Loucy (cell line): ENCODE data around the gene SLC16A13.
A peak's percentile ranks its signal among the peaks of the same experiment; 100 is the strongest.

Source experiments
- H2AFZ ChIP-seq: fragments of 200-600 bp; sonication (generic); 2 replicates; pipeline ENCODE4 v1.6.0; 2016; ENCODE audit warnings: antibody characterized with exemption, mild to moderate bottlenecking, low read length, moderate library complexity
- H3F3A ChIP-seq: fragments of 200-600 bp; 2 replicates; pipeline ENCODE4 v1.6.0; 2016; ENCODE audit warnings: antibody characterized with exemption, low read depth, mild to moderate bottlenecking
- H3K27me3 ChIP-seq: fragments of 200-600 bp; sonication (generic); 2 replicates; pipeline ENCODE4 v1.6.1; 2014; ENCODE audit warnings: low read length, mild to moderate bottlenecking; ENCODE audit not compliant: insufficient read depth, poor library complexity, severe bottlenecking
- H3K36me3 ChIP-seq: fragments of 200-600 bp; sonication (generic); 2 replicates; pipeline ENCODE4 v1.6.1; 2016; ENCODE audit warnings: low read length; ENCODE audit not compliant: insufficient read depth
- H3K4me1 ChIP-seq: fragments of 200-600 bp; sonication (generic); 2 replicates; pipeline ENCODE4 v1.5.1; 2014; ENCODE audit warnings: low read length, mild to moderate bottlenecking; ENCODE audit not compliant: insufficient read depth, poor library complexity, severe bottlenecking
- H3K4me2 ChIP-seq: fragments of 200-600 bp; sonication (generic); 2 replicates; pipeline ENCODE4 v1.6.0; 2014; ENCODE audit warnings: antibody characterized with exemption, low read length, low read depth, mild to moderate bottlenecking; ENCODE audit not compliant: poor library complexity, severe bottlenecking
- H3K4me3 ChIP-seq: fragments of 200-600 bp; sonication (generic); 2 replicates; pipeline ENCODE4 v1.5.1; 2014; ENCODE audit warnings: low read length, mild to moderate bottlenecking, mixed read lengths; ENCODE audit not compliant: poor library complexity, severe bottlenecking
- H3K79me2 ChIP-seq: fragments of 200-600 bp; sonication (generic); 2 replicates; pipeline ENCODE4 v1.6.1; 2014; ENCODE audit warnings: low read length; ENCODE audit not compliant: insufficient read depth
- H3K9ac ChIP-seq: fragments of 200-600 bp; sonication (generic); 2 replicates; pipeline ENCODE4 v1.6.0; 2014; ENCODE audit warnings: mild to moderate bottlenecking, low read depth, low read length, moderate library complexity; ENCODE audit not compliant: poor library complexity, severe bottlenecking
- H3K9me2 ChIP-seq: fragments of 200-600 bp; sonication (generic); replicated peaks from 2 replicates; pipeline ENCODE4 v1.6.1; 2016; ENCODE audit warnings: low read depth, low read length, mixed read lengths
- H3K9me3 ChIP-seq: fragments of 200-600 bp; sonication (generic); 2 replicates; pipeline ENCODE4 v1.6.1; 2014; ENCODE audit warnings: mild to moderate bottlenecking, antibody characterized with exemption, low read length, low read depth; ENCODE audit not compliant: insufficient read depth
- H4K20me1 ChIP-seq: fragments of 200-600 bp; sonication (generic); 2 replicates; pipeline ENCODE4 v1.6.0; 2014; ENCODE audit warnings: antibody characterized with exemption, low read length, mild to moderate bottlenecking; ENCODE audit not compliant: insufficient read depth, poor library complexity, severe bottlenecking
- EZH2phosphoT487 ChIP-seq: fragments of 200-600 bp; IDR thresholded peaks from 2 replicates; pipeline ENCODE4 v1.6.1; 2018; ENCODE audit warnings: antibody characterized with exemption, mild to moderate bottlenecking, moderate library complexity, borderline replicate concordance
- TF ChIP-seq, protein P1 (sequence below): fragments of 200-600 bp; sonication (generic); conservative IDR thresholded peaks from 2 replicates; pipeline ENCODE4 v1.5.1; 2014; ENCODE audit warnings: mild to moderate bottlenecking, antibody characterized with exemption, low read length

Gene SLC16A13

DNA sequence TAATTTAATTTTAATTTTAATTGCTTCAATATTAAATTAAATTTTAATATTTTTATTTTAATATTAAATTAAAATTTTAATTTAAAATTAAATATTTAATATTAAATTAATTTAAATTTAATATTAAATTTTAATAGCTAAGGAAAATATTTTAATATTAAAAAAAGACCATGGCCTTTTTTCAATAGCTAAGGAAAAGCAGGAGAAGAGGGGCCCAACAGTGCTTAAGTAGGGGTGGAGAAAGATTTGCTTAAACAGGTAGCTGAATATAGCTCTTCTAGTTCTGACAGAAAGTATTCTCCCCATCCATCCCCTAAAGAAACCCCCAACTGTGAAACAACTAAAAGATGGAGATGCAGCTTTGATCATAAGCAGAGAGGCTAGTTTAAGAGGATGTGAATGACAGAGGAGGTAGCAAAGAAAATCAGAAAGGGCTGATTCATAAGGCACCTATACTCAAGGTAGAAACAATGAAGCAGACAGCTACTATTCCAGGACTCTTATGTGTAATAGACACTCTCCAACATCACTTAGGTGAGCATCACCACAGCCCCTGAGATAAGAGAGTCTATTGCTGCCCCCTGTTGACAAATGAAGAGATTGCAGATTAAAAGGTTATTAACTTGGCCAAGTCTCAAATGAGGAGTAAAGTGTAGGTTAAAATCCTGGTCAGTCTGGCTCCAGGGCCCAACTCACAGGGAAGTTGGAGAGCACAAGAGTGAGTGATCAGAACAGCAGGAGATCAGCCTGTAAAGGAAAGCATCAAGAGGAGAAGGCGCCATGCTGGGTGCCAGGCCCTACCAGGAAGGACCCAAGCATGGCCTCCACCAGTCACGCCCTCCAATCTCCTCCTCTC is 31.2 kb upstream of the SLC16A13 start:
- TF ChIP-seq, protein P1, sequence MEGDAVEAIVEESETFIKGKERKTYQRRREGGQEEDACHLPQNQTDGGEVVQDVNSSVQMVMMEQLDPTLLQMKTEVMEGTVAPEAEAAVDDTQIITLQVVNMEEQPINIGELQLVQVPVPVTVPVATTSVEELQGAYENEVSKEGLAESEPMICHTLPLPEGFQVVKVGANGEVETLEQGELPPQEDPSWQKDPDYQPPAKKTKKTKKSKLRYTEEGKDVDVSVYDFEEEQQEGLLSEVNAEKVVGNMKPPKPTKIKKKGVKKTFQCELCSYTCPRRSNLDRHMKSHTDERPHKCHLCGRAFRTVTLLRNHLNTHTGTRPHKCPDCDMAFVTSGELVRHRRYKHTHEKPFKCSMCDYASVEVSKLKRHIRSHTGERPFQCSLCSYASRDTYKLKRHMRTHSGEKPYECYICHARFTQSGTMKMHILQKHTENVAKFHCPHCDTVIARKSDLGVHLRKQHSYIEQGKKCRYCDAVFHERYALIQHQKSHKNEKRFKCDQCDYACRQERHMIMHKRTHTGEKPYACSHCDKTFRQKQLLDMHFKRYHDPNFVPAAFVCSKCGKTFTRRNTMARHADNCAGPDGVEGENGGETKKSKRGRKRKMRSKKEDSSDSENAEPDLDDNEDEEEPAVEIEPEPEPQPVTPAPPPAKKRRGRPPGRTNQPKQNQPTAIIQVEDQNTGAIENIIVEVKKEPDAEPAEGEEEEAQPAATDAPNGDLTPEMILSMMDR, result peak; percentile 92
- no peak for TF ChIP-seq EZH2phosphoT487
- Histone ChIP-seq H3K4me1 (peaks cover 3% of the 10 kb centered on the region), H3K9ac (no peak overlapping the region), H3K9me3 (no peaks in the 10 kb centered on the region), H2AFZ (no peak overlapping the region), H3K4me2 (no peak overlapping the region), H3F3A (no peaks in the 10 kb centered on the region), H3K27me3 (no peaks in the 10 kb centered on the region), H4K20me1 (peaks cover 9% of the 10 kb centered on the region), H3K79me2 (peaks cover 6% of the 10 kb centered on the region; the same call in 1 of the 2 replicates), H3K4me3 (no peak overlapping the region), H3K9me2 (no peaks in the 10 kb centered on the region), H3K36me3 (peaks cover 8% of the 10 kb centered on the region; the same call in 1 of the 2 replicates)

DNA sequence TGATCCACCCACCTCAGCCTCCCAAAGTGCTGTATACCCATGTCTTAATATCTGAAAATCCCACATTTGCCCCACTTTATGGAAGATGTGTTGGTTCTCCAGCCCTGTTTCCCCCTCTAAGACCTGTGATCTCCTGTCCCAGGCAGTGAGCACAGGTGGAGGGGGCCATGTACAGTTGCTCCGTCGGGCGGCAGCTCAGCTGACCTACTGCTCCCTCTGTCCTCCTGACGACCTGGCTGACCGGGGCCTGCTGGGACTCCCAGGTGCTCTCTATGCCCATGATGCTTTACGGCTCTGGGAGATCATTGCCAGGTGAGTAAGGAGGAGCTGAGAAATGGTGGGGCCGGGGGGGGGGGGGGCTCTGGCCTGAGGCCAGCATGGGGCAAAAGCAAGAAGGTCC is 30.1 kb upstream of the SLC16A13 start:
- H3K9ac ChIP-seq, result no peak overlapping the region
- peaks cover 8% of the 10 kb centered on the region; the same call in 1 of the 2 replicates for H3K36me3 ChIP-seq
- no peaks in the 10 kb centered on the region for H3K9me2 ChIP-seq
- H3K79me2 ChIP-seq, result peaks cover 17% of the 10 kb centered on the region; the same call in 1 of the 2 replicates
- no peak overlapping the region for H2AFZ ChIP-seq
- H3K4me1 ChIP-seq, result peaks cover 13% of the 10 kb centered on the region
- H3K27me3 ChIP-seq, result no peaks in the 10 kb centered on the region
- no peak overlapping the region for H3K4me3 ChIP-seq
- TF ChIP-seq, protein P1, result no peak
- no peak for TF ChIP-seq EZH2phosphoT487
- H3F3A ChIP-seq, result no peaks in the 10 kb centered on the region
- peaks cover 9% of the 10 kb centered on the region for H4K20me1 ChIP-seq
- no peaks in the 10 kb centered on the region for H3K9me3 ChIP-seq
- no peak overlapping the region for H3K4me2 ChIP-seq

DNA sequence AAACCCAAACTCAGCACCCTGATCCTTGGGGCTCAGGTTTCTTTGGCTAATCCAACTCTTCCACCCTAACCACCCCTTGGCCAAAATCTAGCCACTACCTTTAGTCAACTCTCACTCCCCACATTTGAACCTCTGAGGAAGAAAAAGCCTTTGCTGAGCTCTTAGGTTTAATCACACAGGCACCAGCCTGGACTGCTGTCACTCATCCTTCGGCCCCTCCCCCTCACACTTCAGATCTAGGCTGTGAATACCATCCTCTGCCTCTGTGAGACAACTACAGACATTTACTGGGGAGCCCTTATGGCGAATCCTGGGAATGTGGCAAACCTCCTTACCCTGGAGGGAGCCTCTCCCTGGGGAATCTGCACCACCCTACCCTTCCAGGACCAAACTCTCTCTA is 28.7 kb upstream of the SLC16A13 start:
- no peak overlapping the region for H3K4me2 ChIP-seq
- no peak for TF ChIP-seq EZH2phosphoT487
- TF ChIP-seq, protein P1, result no peak
- no peak overlapping the region for H3K4me3 ChIP-seq
- no peaks in the 10 kb centered on the region for H3F3A ChIP-seq
- no peaks in the 10 kb centered on the region for H3K9me3 ChIP-seq
- no peaks in the 10 kb centered on the region for H3K9me2 ChIP-seq
- H3K4me1 ChIP-seq, result peaks cover 25% of the 10 kb centered on the region
- no peak overlapping the region for H3K9ac ChIP-seq
- no peak overlapping the region for H2AFZ ChIP-seq
- H3K36me3 ChIP-seq, result peaks cover 2% of the 10 kb centered on the region; the same call in 1 of the 2 replicates
- H4K20me1 ChIP-seq, result peaks cover 16% of the 10 kb centered on the region
- peaks cover 32% of the 10 kb centered on the region for H3K79me2 ChIP-seq
- no peaks in the 10 kb centered on the region for H3K27me3 ChIP-seq
